SJCRH30 (cell line): ENCODE measurements around the gene BRME1. TPM values are rescaled to one million over a fixed set of nuclear protein-coding genes. Genes with fewer than 3 reads are reported as not detected.
A peak's percentile ranks its signal among the peaks of the same experiment; 100 is the strongest.
"Not testable (repeated sequence)": the region's sequence is repeated elsewhere in the genome, so short reads cannot be mapped to it uniquely, and the experiment has no call there.

ENCODE experiments used
- DNase-seq, 2 experiments: peaks; one replicate each; pipeline ENCODE4 v3.0.0-alpha.2; 2015 to 2020
- H3K27ac ChIP-seq: fragments of 250-450 bp; sonication (Bioruptor Pico); 2 replicates; pipeline ENCODE4 v1.5.1; 2020; ENCODE audit warnings: mild to moderate bottlenecking, moderate library complexity
- H3K27me3 ChIP-seq: fragments of 250-450 bp; sonication (Bioruptor Pico); 2 replicates; pipeline ENCODE4 v1.5.1; 2020; ENCODE audit warnings: mild to moderate bottlenecking, moderate library complexity
- H3K36me3 ChIP-seq: fragments of 250-450 bp; sonication (Bioruptor Pico); 2 replicates; pipeline ENCODE4 v1.5.1; 2020; ENCODE audit warnings: mild to moderate bottlenecking, moderate library complexity
- H3K4me1 ChIP-seq: fragments of 250-450 bp; sonication (Bioruptor Pico); 2 replicates; pipeline ENCODE4 v1.5.1; 2020; ENCODE audit warnings: mild to moderate bottlenecking, moderate library complexity
- H3K4me3 ChIP-seq: fragments of 250-450 bp; sonication (Bioruptor Pico); 2 replicates; pipeline ENCODE4 v1.5.1; 2020; ENCODE audit warnings: mild to moderate bottlenecking, moderate library complexity
- H3K9me3 ChIP-seq: fragments of 250-450 bp; sonication (Bioruptor Pico); replicated peaks from 2 replicates; pipeline ENCODE4 v1.5.1; 2020; ENCODE audit warnings: mild to moderate bottlenecking, moderate library complexity
- total RNA-seq: library from RNA; depleted of rRNA; stranded (reverse); fragments of >200 nt; shearing (Covaris generic); gene quantifications from 2 replicates; pipeline ENCODE4 v1.2.3, GENCODE V29; 2014

BRME1 gene
- total RNA-seq, 1 experiment from 2014 or later: 10.0 TPM

- H3K27me3 ChIP-seq: no peaks in the 10 kb centered on the region
- H3K27ac ChIP-seq: no peak overlapping the region
- no peak for DNase-seq
- H3K36me3 ChIP-seq: 0 out of 2 replicates have a peak, but pooled peaks cover 3% of the 10 kb centered on the region
- no peaks in the 10 kb centered on the region for H3K9me3 ChIP-seq
- H3K4me1 ChIP-seq: no peaks in the 10 kb centered on the region; the same call in 1 of the 2 replicates
- H3K4me3 ChIP-seq: no peak overlapping the region
These were observed 27.0 kb upstream of the BRME1 start for GRCh38 chr19:13932911-13933393.

- no peak overlapping the region for H3K27ac ChIP-seq
- H3K27me3 ChIP-seq: no peaks in the 10 kb centered on the region
- H3K9me3 ChIP-seq: no peaks in the 10 kb centered on the region
- no peak for DNase-seq
- no peak overlapping the region for H3K4me3 ChIP-seq
- H3K36me3 ChIP-seq: 0 out of 2 replicates have a peak, but pooled peaks cover 3% of the 10 kb centered on the region
- H3K4me1 ChIP-seq: no peaks in the 10 kb centered on the region
These were observed 26.3 kb upstream of the BRME1 start for GRCh38 chr19:13932149-13932637.

GRCh38 chr19:13931391-13932148, 25.7 kb upstream of the BRME1 start:
- Histone ChIP-seq H3K4me3 (no peak overlapping the region), H3K9me3 (no peaks in the 10 kb centered on the region), H3K27me3 (no peaks in the 10 kb centered on the region), H3K36me3 (0 out of 2 replicates have a peak, but pooled peaks cover 3% of the 10 kb centered on the region), H3K27ac (no peak overlapping the region), H3K4me1 (no peaks in the 10 kb centered on the region)
- DNase-seq: no peak

- H3K36me3 ChIP-seq: peaks cover 5% of the 10 kb centered on the region; the same call in 1 of the 2 replicates
These were observed 24.5 kb upstream of the BRME1 start for GRCh38 chr19:13930402-13930801.

GRCh38 chr19:13929956-13930355, 24.0 kb upstream of the BRME1 start:
- Histone ChIP-seq H3K4me3 (no peak overlapping the region), H3K9me3 (no peaks in the 10 kb centered on the region), H3K27ac (no peak overlapping the region), H3K4me1 (no peaks in the 10 kb centered on the region), H3K27me3 (no peaks in the 10 kb centered on the region), H3K36me3 (peaks cover 5% of the 10 kb centered on the region; the same call in 1 of the 2 replicates)
- no peak for DNase-seq

More at GRCh38 chr19:13930402-13930801, 24.5 kb upstream of the BRME1 start:
- Histone ChIP-seq H3K4me1 (no peaks in the 10 kb centered on the region), H3K27ac (no peak overlapping the region), H3K27me3 (no peaks in the 10 kb centered on the region), H3K4me3 (no peak overlapping the region), H3K9me3 (no peaks in the 10 kb centered on the region)
- no peak for DNase-seq

- DNase-seq: no peak
- H3K27ac ChIP-seq: no peak overlapping the region
- no peaks in the 10 kb centered on the region for H3K9me3 ChIP-seq
- no peaks in the 10 kb centered on the region for H3K4me1 ChIP-seq
- H3K36me3 ChIP-seq: peaks cover 5% of the 10 kb centered on the region; the same call in 1 of the 2 replicates
- no peaks in the 10 kb centered on the region for H3K27me3 ChIP-seq
- no peak overlapping the region for H3K4me3 ChIP-seq
These were observed 23.4 kb upstream of the BRME1 start for GRCh38 chr19:13929340-13929739.

GRCh38 chr19:13926715-13927114, 20.8 kb upstream of the BRME1 start:
- Histone ChIP-seq H3K9me3 (no peaks in the 10 kb centered on the region), H3K4me3 (no peak overlapping the region), H3K36me3 (peaks cover 5% of the 10 kb centered on the region), H3K27me3 (no peaks in the 10 kb centered on the region), H3K27ac (no peak overlapping the region), H3K4me1 (no peaks in the 10 kb centered on the region)
- DNase-seq: no peak

GRCh38 chr19:13926010-13926409, 20.1 kb upstream of the BRME1 start:
- Histone ChIP-seq H3K27ac (no peak overlapping the region), H3K4me3 (no peak overlapping the region), H3K36me3 (peaks cover 5% of the 10 kb centered on the region), H3K9me3 (peaks cover under 1% of the 10 kb centered on the region; the same call in 1 of the 2 replicates), H3K4me1 (no peaks in the 10 kb centered on the region), H3K27me3 (no peaks in the 10 kb centered on the region)
- DNase-seq: no peak

- DNase-seq: no peak
- Histone ChIP-seq H3K36me3 (peaks cover 11% of the 10 kb centered on the region), H3K4me1 (no peaks in the 10 kb centered on the region), H3K4me3 (no peak overlapping the region), H3K9me3 (peaks cover 5% of the 10 kb centered on the region; the same call in 1 of the 2 replicates), H3K27me3 (no peaks in the 10 kb centered on the region), H3K27ac (no peak overlapping the region)
These were observed 17.5 kb upstream of the BRME1 start for GRCh38 chr19:13923194-13923987.

- not testable (repeated sequence) for H3K9me3 ChIP-seq, H3K36me3 ChIP-seq, DNase-seq, H3K27ac ChIP-seq, H3K4me1 ChIP-seq, H3K27me3 ChIP-seq, H3K4me3 ChIP-seq
These were observed 16.2 kb upstream of the BRME1 start for GRCh38 chr19:13922118-13922517.

- Histone ChIP-seq H3K36me3 (peaks cover 8% of the 10 kb centered on the region), H3K27me3 (no peaks in the 10 kb centered on the region), H3K4me1 (no peaks in the 10 kb centered on the region), H3K9me3 (peaks cover 5% of the 10 kb centered on the region; the same call in 1 of the 2 replicates), H3K27ac (peak overlapping the region; percentile 36), H3K4me3 (no peak overlapping the region)
- DNase-seq: peak; percentile 76 to 85
These were observed 15.2 kb upstream of the BRME1 start for GRCh38 chr19:13920940-13921747.

GRCh38 chr19:13920524-13920923, 14.6 kb upstream of the BRME1 start:
- peaks cover 6% of the 10 kb centered on the region for H3K36me3 ChIP-seq
- peaks cover 5% of the 10 kb centered on the region; the same call in 1 of the 2 replicates for H3K9me3 ChIP-seq
- H3K27me3 ChIP-seq: no peaks in the 10 kb centered on the region
- H3K4me1 ChIP-seq: no peaks in the 10 kb centered on the region
- H3K4me3 ChIP-seq: no peak overlapping the region
- H3K27ac ChIP-seq: no peak overlapping the region
- DNase-seq: no peak

- Histone ChIP-seq H3K27ac (no peak overlapping the region), H3K27me3 (no peaks in the 10 kb centered on the region), H3K4me3 (no peak overlapping the region), H3K36me3 (peaks cover 6% of the 10 kb centered on the region), H3K4me1 (no peaks in the 10 kb centered on the region), H3K9me3 (peaks cover 5% of the 10 kb centered on the region; the same call in 1 of the 2 replicates)
- DNase-seq: no peak
These were observed 13.0 kb upstream of the BRME1 start for GRCh38 chr19:13918726-13919411.
